T-helper 1 cell treated with Interleukin-12 subunit alpha and Interleukin-12 subunit beta and Interleukin-4 antibody, amounts not matched to agents 30 μg/mL and 1 μg/mL, for 36 hours (primary cell): ENCODE results near the gene IGFBP5.

Source experiments
- H3K27ac Mint-ChIP-seq: one replicate; pipeline ENCODE4 v1.8.0; 2021; ENCODE audit warnings: mild to moderate bottlenecking, mixed read lengths
- H3K27me3 Mint-ChIP-seq: one replicate; pipeline ENCODE4 v1.8.0; 2021; ENCODE audit warnings: low read depth, mixed read lengths
- H3K36me3 Mint-ChIP-seq: one replicate; pipeline ENCODE4 v1.8.0; 2021; ENCODE audit warnings: low read depth, mixed read lengths
- H3K4me1 Mint-ChIP-seq: one replicate; pipeline ENCODE4 v1.8.0; 2021; ENCODE audit warnings: low read depth, mixed read lengths
- H3K4me3 Mint-ChIP-seq: one replicate; pipeline ENCODE4 v1.8.0; 2021; ENCODE audit warnings: mild to moderate bottlenecking, moderate library complexity, mixed read lengths
- H3K9me3 Mint-ChIP-seq: one replicate; pipeline ENCODE4 v1.8.0; 2021; ENCODE audit warnings: mixed read lengths

IGFBP5 gene

GRCh38 chr2:216724190-216724589 lies 28.8 kb upstream of the IGFBP5 start:
- Mint-ChIP-seq H3K27ac (no peak overlapping the region), H3K4me3 (no peak overlapping the region), H3K27me3 (peaks cover 10% of the 10 kb centered on the region), H3K36me3 (no peaks in the 10 kb centered on the region), H3K9me3 (no peaks in the 10 kb centered on the region), H3K4me1 (no peaks in the 10 kb centered on the region)

DNA sequence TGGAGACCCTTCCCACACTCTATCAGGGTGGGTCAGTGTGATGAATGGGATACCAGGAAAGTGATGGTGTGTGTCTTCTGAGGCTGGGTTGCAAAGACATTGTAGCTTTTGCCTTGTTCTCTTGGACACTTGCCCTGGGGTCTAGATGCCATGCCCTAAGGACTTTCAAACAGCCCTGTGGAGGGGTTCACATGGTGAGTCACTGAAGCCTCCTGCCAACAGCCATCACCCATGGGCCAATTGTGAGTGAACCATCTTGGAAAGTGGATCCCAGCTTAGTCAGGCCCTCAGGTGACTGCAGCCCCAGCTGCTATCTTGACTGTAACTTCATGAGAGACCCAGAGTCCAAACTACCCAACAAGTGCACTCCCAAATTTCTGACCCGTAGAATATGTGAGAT lies 25.8 kb upstream of the IGFBP5 start:
- Mint-ChIP-seq H3K9me3 (no peaks in the 10 kb centered on the region), H3K27me3 (peaks cover 10% of the 10 kb centered on the region)

DNA sequence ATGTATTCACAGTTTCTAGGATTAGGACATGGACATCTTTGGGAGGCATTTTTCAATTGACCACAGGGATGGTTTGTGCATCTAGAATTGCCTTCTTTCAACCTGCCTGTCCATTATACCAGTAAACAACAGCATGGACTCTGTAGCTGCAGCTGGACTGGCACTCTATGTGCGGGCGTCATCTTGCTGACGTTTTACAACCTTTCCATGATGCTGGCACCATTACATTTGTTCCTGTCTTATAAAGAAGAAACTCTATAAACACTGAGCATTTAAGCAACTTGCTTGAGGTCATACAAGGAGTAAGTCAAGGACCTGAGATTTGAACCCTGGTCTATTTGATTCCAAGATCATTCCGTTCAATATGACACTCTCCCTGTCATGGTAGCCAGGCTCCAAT lies 25.4 kb upstream of the IGFBP5 start:
- H3K27me3 Mint-ChIP-seq: peaks cover 10% of the 10 kb centered on the region

More for the DNA sequence above, 25.8 kb upstream of the IGFBP5 start:
- Mint-ChIP-seq H3K4me1 (no peaks in the 10 kb centered on the region), H3K4me3 (no peak overlapping the region), H3K27ac (no peak overlapping the region), H3K36me3 (no peaks in the 10 kb centered on the region)

DNA sequence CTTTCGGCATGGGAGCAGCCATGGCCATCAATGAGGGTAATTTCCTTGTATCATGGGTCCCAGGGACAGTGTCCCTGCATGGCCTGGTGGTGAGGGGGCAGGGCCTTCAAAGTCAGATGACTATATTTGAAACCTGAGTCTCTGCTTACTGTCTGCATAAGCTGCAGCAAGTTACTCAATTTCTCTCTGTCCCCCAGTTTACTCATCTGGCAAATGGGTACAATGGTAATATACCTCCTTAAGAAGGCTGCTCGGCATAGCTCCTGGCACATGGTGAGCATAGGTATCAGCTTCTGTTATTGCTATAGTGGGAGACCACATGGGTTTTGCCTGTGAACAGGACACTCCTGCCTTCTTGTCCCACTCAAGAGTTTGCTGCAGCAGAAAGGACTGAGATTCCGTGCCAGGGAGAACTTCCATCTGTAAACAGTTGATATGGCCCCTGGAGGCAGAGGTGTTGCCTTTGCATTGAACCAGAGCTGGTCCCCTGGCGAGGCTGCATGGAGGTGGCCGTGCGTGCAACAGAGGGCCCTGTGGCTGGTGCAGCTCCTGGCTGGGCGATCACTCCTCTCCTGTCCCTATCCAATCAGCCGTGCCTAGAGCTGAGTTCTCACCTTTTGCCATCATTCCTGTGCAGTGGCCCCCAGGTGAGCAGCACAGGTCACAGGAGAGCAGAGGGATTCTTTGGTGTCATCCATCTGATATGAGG lies 22.7 kb upstream of the IGFBP5 start:
- Mint-ChIP-seq H3K9me3 (no peaks in the 10 kb centered on the region), H3K27ac (no peak overlapping the region), H3K36me3 (no peaks in the 10 kb centered on the region), H3K27me3 (peaks cover 10% of the 10 kb centered on the region), H3K4me1 (no peaks in the 10 kb centered on the region), H3K4me3 (no peak overlapping the region)

More for the DNA sequence above, 25.4 kb upstream of the IGFBP5 start:
- no peak overlapping the region for H3K27ac Mint-ChIP-seq
- no peak overlapping the region for H3K4me3 Mint-ChIP-seq
- H3K36me3 Mint-ChIP-seq: no peaks in the 10 kb centered on the region
- no peaks in the 10 kb centered on the region for H3K4me1 Mint-ChIP-seq
- no peaks in the 10 kb centered on the region for H3K9me3 Mint-ChIP-seq

DNA sequence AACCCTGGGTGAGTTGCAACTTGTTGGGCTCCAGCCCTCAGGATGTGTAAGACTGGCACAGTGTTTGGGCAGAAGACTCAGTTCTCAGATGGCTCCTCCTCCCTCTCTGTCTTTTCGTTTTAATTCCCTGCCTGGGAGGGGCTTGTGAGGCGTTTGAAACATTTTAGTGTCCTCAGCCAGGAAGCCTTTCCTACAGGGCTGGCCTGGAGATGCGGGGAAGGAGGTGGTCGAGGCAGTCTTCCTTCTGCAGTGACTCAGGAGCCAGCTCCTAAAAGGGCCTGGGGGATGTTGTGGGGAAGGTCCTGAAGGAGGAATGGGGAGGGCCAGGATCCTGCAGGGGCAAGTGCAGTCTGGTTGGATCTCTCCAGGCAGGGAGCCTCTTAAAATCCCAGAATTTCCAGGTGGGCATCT lies 22.1 kb upstream of the IGFBP5 start:
- H3K4me3 Mint-ChIP-seq: no peak overlapping the region
- H3K27ac Mint-ChIP-seq: no peak overlapping the region
- peaks cover 10% of the 10 kb centered on the region for H3K27me3 Mint-ChIP-seq
- H3K36me3 Mint-ChIP-seq: no peaks in the 10 kb centered on the region
- no peaks in the 10 kb centered on the region for H3K9me3 Mint-ChIP-seq
- no peaks in the 10 kb centered on the region for H3K4me1 Mint-ChIP-seq

- Mint-ChIP-seq H3K36me3 (no peaks in the 10 kb centered on the region), H3K9me3 (no peaks in the 10 kb centered on the region), H3K27me3 (peaks cover 7% of the 10 kb centered on the region), H3K27ac (no peak overlapping the region), H3K4me3 (no peak overlapping the region), H3K4me1 (no peaks in the 10 kb centered on the region)
These were observed 20.8 kb upstream of the IGFBP5 start for GRCh38 chr2:216716109-216716508.

GRCh38 chr2:216715402-216715974 lies 20.1 kb upstream of the IGFBP5 start:
- no peaks in the 10 kb centered on the region for H3K9me3 Mint-ChIP-seq
- no peaks in the 10 kb centered on the region for H3K4me1 Mint-ChIP-seq
- H3K27me3 Mint-ChIP-seq: peaks cover 6% of the 10 kb centered on the region
- no peaks in the 10 kb centered on the region for H3K36me3 Mint-ChIP-seq
- no peak overlapping the region for H3K4me3 Mint-ChIP-seq
- H3K27ac Mint-ChIP-seq: no peak overlapping the region

GRCh38 chr2:216714376-216714775 lies 19.0 kb upstream of the IGFBP5 start:
- H3K27me3 Mint-ChIP-seq: no peaks in the 10 kb centered on the region
- no peak overlapping the region for H3K4me3 Mint-ChIP-seq
- H3K27ac Mint-ChIP-seq: no peak overlapping the region
- peaks cover 2% of the 10 kb centered on the region for H3K9me3 Mint-ChIP-seq
- H3K36me3 Mint-ChIP-seq: no peaks in the 10 kb centered on the region
- H3K4me1 Mint-ChIP-seq: no peaks in the 10 kb centered on the region

GRCh38 chr2:216713691-216714336 lies 18.5 kb upstream of the IGFBP5 start:
- peaks cover 5% of the 10 kb centered on the region for H3K9me3 Mint-ChIP-seq
- H3K4me1 Mint-ChIP-seq: no peaks in the 10 kb centered on the region
- H3K27me3 Mint-ChIP-seq: no peaks in the 10 kb centered on the region
- H3K4me3 Mint-ChIP-seq: no peak overlapping the region
- no peak overlapping the region for H3K27ac Mint-ChIP-seq
- no peaks in the 10 kb centered on the region for H3K36me3 Mint-ChIP-seq

GRCh38 chr2:216711348-216711747 lies 16.0 kb upstream of the IGFBP5 start:
- no peak overlapping the region for H3K4me3 Mint-ChIP-seq
- no peaks in the 10 kb centered on the region for H3K4me1 Mint-ChIP-seq
- H3K27me3 Mint-ChIP-seq: no peaks in the 10 kb centered on the region
- H3K36me3 Mint-ChIP-seq: no peaks in the 10 kb centered on the region
- no peak overlapping the region for H3K27ac Mint-ChIP-seq
- H3K9me3 Mint-ChIP-seq: peaks cover 5% of the 10 kb centered on the region

DNA sequence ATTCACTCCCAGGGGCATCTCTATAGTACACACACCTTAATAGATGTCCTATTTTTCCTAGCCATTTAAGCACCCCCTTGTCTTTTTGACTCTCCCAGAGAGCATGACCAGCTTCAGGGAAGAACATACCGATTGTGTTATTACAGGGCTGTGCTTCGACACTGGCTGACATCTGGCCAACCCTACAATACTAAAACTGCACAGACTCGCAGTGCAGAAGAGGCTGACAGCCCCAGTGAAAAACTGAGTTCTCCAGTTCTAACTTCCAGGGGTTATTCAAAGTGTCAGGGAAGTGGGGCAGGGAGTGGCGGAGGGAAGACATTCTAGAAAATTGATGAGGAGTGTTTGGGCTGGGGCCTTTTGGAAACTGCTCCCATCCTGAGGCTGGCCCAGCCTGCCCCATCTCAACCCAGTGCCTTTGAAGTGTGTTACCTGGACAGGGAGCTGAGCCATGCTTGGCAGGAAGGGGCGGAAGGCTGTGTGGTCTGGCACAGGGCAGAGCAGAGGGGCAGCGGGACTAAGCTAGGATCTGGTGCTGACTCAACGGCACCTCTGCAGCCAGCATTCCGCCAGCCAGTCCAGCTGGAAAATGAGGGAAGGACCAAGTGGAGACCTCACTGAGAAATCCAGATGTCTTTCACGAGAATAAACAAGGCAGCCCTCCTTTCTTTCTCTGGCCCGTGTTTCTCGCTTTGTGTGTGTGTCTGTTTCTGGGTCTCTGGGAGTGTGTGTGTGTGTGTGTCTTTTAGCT lies 15.4 kb upstream of the IGFBP5 start:
- no peak overlapping the region for H3K27ac Mint-ChIP-seq
- H3K36me3 Mint-ChIP-seq: no peaks in the 10 kb centered on the region
- H3K4me3 Mint-ChIP-seq: no peak overlapping the region
- no peaks in the 10 kb centered on the region for H3K4me1 Mint-ChIP-seq
- peaks cover 5% of the 10 kb centered on the region for H3K9me3 Mint-ChIP-seq
- H3K27me3 Mint-ChIP-seq: no peaks in the 10 kb centered on the region

DNA sequence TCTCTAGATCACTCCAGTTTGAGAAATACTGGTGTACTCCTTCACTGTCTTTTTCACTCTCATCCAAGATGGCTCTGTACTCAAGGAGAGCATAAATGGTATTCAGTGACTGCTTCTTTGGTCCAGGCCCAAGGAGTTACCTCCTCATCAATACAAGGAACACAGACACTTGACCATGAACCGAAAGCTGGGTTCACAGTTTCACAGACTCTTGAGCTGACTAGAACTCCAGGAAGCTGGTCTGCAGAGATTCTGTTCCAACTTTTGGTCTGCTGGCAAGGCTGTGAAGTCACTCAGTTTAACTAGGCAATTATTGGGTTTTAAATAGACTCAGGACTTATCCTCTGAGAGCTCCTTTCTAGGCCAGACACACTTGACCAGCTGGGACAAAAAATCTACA lies 7.4 kb upstream of the IGFBP5 start:
- H3K4me1 Mint-ChIP-seq: no peaks in the 10 kb centered on the region
- no peak overlapping the region for H3K4me3 Mint-ChIP-seq
- H3K9me3 Mint-ChIP-seq: no peaks in the 10 kb centered on the region
- peaks cover 11% of the 10 kb centered on the region for H3K27me3 Mint-ChIP-seq
- H3K27ac Mint-ChIP-seq: no peak overlapping the region
- H3K36me3 Mint-ChIP-seq: no peaks in the 10 kb centered on the region

DNA sequence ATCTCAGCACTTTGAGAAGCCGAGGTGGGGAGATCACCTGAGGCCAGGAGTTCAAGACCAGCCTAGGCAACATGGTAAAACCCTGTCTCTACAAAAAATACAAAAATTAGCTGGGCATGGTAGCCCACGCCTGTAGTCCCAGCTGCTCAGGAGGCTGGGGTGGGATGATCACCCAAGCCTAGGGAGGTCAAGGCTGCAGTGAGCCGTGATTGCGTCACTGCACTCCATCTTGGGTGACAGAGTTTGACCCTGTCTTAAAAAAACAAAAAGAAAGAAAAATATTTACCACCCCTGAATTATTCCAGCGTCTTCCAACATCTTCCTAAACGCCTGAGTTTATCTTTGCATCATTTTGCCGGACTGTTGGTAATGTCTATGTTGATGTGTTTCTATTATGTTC lies 6.2 kb upstream of the IGFBP5 start:
- H3K4me3 Mint-ChIP-seq: no peak overlapping the region
- no peak overlapping the region for H3K27ac Mint-ChIP-seq
- no peaks in the 10 kb centered on the region for H3K36me3 Mint-ChIP-seq
- peaks cover 11% of the 10 kb centered on the region for H3K27me3 Mint-ChIP-seq
- no peaks in the 10 kb centered on the region for H3K9me3 Mint-ChIP-seq
- peaks cover 2% of the 10 kb centered on the region for H3K4me1 Mint-ChIP-seq

GRCh38 chr2:216700781-216701180 lies 5.4 kb upstream of the IGFBP5 start:
- H3K4me1 Mint-ChIP-seq: peaks cover 2% of the 10 kb centered on the region
- H3K27ac Mint-ChIP-seq: no peak overlapping the region
- H3K4me3 Mint-ChIP-seq: no peak overlapping the region
- peaks cover 11% of the 10 kb centered on the region for H3K27me3 Mint-ChIP-seq
- H3K9me3 Mint-ChIP-seq: no peaks in the 10 kb centered on the region
- H3K36me3 Mint-ChIP-seq: no peaks in the 10 kb centered on the region
